NCI-H2227 treated with DMSO at 0.1 percent for 48 hours (cell line): ENCODE measurements around the gene RPS24.
"Not testable (repeated sequence)": the region's sequence is repeated elsewhere in the genome, so short reads cannot be mapped to it uniquely, and the experiment has no call there.

ENCODE experiments used
- DNase-seq: peaks from one replicate; lab custom pipeline; 2025; lab: John Stamatoyannopoulos, UW

Gene RPS24

GRCh38 chr10:78053211-78053868 is 19.7 kb downstream of the RPS24 start:
- no peak for DNase-seq

- no peak for DNase-seq
Measured at GRCh38 chr10:78058562-78058961, 24.9 kb downstream of the RPS24 start.

GRCh38 chr10:78059906-78060702 is 26.4 kb downstream of the RPS24 start:
- no peak for DNase-seq

DNA sequence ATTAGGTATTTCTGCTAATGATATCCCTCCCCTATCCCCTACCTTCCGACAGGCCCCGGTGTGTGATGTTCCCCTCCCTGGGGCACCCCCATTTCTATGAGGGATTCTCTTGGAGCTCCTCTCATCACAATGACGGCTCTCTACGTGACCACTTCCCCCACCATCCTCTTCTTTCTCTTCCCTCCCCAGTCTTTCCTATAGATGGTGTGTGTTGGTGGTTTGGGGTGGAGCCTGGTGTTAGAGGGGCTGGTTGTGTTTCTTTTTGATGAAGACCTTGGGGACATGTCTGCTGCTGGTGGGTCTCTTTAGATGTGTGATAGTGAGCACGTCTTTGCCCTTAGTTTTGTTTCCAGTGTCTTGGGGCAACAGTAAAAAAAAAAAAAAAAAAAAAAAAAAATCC is 28.6 kb downstream of the RPS24 start:
- no peak for DNase-seq

DNA sequence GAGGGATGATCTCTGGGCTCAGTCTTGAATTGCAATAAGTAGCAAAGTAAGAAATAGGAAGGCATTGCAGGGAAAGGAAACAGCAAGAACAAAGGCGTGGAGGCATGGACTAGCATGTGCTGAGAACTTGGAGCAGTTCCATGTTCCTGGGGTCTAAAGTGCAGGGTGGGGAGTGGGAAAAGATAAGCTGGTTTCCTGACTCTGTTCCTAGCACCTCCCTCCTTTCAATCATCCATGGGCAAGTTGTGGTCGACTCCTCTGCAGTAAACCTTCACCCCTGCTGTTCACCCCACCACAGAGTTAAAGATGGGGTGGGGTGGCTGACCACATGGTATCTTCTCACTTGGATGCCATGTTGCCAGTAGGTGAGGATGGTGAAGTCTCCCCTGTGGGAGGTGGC is 29.6 kb downstream of the RPS24 start:
- no peak for DNase-seq

GRCh38 chr10:78064919-78065318 is 31.3 kb downstream of the RPS24 start:
- not testable (repeated sequence) for DNase-seq

DNA sequence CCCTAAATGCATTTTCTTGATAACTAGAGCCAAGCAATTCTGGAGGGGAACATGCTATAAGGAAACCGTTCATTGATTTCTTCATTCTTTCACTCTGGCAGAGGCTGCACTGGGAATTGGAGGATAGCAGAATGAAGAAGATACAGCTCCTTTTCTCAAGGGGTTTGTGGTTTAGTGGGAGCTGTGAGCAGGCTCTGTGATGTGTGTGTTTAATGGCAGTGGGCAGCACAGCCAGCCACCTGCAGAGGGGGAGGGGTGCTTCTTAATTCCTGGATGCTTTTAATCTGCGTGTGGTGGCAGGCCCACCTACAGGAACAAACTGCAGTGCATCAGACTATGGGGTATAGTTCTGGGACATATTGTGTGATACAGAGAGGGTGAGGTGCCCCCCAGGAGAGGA is 31.9 kb downstream of the RPS24 start:
- no peak for DNase-seq

DNA sequence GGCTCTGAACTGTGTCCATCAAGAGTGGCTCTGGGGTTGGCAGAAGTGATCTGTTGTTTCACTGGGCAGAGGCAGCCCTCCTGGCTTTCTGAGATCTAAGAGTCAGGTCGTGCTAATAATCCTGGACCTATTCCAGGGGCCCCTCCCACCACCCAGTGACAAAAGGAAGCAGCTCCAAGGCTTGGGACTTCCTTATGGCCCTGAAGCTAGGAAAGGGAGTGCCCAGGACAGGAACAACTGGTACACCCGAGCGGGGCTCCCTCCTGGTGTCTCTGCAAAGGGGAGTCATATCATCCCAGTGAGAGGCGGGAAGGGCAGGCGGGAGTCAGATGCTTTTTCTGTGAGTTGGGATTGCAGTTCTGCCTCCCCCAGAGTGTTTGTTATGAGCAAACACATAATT is 32.3 kb downstream of the RPS24 start:
- no peak for DNase-seq

DNA sequence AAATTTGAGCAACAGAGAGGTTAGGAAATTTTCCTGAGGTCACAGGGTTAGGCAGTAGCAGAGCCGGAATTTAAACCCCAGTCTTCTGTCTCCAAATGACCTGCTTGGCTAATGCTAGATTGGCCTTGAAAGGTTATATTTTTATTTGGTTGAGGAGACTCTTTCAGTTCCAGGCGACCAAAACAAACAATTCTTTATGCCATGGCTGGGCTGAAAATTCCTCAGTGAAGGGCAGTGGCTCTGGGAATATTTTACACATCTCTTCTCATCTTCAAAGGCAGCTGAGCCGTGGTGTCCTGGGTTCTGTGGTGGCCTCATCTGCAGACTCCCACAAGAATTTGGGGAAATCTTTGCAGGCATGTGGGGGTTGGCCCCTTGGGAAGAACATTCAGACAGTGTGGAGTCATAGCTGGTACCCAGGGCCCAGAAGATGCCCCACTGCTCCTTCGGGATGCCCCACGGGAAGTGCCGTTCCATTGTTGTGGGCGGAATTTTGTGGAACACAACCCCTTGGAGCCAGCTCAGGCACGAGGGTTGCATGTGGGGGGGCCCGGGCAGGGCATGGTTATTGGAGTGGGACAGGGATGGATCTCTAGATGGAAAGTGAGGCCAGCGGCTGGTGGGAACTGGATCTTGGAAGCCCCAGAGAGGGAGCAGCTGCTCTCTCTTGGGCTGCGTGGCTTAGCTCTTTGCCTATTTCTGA is 33.2 kb downstream of the RPS24 start:
- no peak for DNase-seq

DNA sequence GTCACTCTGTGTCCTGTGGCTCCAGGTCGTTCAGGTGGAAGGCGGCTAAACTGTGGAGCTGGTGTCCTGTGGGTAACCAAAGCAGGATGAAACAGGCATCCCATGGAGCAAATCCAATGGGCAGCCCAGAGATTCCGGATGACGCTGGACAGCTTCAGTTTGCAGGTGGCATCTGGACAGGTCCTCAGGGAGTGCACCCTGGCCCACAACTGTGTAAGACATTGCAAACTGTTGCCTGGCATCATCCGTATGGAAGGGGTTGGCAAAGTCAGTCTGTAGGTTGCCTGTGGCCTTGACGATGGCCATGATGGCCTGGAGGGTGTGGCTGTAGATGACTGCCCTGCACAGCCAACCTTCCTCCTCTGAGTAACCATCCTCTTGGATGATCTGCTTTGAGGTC is 35.5 kb downstream of the RPS24 start:
- no peak for DNase-seq

DNA sequence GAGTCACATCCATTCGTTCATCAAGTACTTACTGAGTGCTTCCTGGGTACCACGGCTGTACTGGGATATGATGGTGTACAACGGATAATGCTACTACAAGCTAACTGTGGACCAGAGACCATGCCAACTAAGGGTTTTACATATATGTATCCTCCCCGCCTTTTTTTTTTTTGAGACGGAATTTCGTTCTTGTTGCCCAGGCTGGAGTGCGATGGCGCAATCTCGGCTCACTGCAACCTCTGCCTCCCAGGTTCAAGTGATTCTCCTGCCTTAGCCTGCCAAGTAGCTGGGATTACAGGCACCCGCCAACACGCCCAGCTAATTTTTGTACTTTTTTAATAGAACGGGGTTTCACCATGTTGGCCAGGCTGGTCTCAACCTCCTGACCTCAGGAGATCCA is 36.4 kb downstream of the RPS24 start:
- not testable (repeated sequence) for DNase-seq

GRCh38 chr10:78070726-78071125 is 37.1 kb downstream of the RPS24 start:
- DNase-seq = no peak

DNA sequence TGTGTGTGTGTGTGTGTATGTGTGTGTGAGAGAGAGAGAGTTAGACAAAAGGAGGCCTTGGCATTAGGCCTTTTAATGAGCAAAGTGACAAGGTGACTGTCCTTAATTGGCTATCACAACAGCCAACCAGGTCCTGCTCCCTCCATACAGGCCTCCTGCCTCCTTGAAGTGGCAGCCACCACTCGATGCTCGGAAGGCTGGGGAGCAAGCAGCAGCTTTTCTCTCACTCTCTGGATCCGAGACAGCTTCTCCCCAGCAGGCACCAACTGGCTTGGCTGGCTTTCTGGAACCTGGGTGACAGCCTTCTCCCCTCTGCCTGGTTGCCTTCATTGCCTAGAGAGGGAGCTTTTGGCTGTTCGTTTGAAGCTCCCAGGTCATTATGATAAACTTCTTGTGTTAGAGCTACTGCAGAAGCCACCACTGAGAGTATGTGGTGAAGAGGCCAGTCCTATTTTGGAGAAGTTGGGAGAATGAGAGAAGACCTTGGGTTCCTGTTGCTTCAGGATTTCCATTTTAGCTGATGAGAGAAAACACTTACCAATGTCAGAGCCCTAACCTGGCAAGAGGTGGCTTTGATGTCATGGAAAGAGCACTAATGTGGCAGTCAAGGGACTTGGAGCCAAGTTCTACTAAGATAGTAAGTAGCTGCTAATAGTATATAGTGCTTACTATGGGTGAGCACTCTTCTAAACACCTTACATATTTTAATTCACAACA is 37.6 kb downstream of the RPS24 start:
- DNase-seq = no peak

GRCh38 chr10:78071857-78072179 is 38.2 kb downstream of the RPS24 start:
- no peak for DNase-seq

- no peak for DNase-seq
Measured at GRCh38 chr10:78072504-78072903, 38.8 kb downstream of the RPS24 start.

- not testable (repeated sequence) for DNase-seq
Measured at GRCh38 chr10:78075806-78076205, 42.1 kb downstream of the RPS24 start.

DNA sequence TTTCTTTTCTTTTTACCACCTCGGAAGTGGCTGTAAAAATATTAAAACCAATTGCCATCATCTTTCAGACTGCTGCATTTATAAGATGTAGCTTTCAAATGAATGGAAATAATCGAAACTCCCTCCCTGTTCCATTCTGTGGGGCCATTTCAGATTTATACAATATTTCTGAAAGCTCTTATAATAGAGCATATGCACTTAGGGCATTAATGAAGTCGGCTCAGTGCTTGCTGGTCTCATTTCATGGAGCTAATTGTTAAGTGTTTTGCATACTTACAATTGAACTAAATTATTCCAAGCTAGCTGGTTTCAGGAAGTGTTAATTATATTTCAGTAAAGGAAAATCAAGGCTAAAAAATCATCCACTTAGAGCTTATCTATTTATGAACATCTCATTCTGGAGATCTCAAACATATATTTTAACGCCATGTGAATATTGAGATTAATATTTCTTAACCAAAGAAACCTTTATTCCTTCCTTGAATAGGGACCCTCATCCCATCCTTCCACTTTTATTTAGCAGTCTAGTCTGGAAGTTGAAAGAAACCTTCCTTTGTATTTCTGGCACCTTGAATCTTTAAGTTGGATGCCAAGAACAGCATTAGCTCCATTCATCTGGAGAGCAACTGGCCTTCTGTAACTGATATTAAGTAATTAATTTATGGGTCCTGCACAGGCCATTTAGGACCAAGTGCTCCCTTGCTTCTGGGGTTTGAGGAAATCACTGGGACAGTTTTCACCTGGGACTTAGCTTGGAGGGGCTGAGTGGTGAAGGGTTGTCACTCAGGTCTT is 45.1 kb downstream of the RPS24 start:
- DNase-seq = no peak

GRCh38 chr10:78079411-78079810 is 45.7 kb downstream of the RPS24 start:
- DNase-seq = no peak

- DNase-seq = no peak
Measured at GRCh38 chr10:78081292-78081691, 47.6 kb downstream of the RPS24 start.

GRCh38 chr10:78082636-78083035 is 49.0 kb downstream of the RPS24 start:
- no peak for DNase-seq
